Keratinocyte (primary cell): Measurements from ENCODE around the gene RPN1. TPM values are rescaled to one million over a fixed set of nuclear protein-coding genes. Genes with fewer than 3 reads are reported as not detected.

Experiments used
- DNase-seq: peaks from one replicate; pipeline ENCODE4 v3.0.0-alpha.2; 2011; ENCODE audit warnings: low read depth, missing footprints, low spot score
- FAIRE-seq: peaks from 2 replicates; lab custom pipeline; 2011; peaks lifted over from hg19 to GRCh38; lab: Jason Lieb, UNC
- H2AFZ ChIP-seq: 2 replicates; pipeline ENCODE4 v1.6.0; 2012; ENCODE audit warnings: low read length, control low read depth, inconsistent platforms; ENCODE audit not compliant: control insufficient read depth
- H3K27ac ChIP-seq: 2 replicates; pipeline ENCODE4 v1.5.1; 2011; ENCODE audit warnings: low read length; ENCODE audit not compliant: control insufficient read depth, insufficient read depth
- H3K27me3 ChIP-seq: 3 replicates; pipeline ENCODE4 v1.6.0; 2011; ENCODE audit warnings: low read length; ENCODE audit not compliant: control insufficient read depth, insufficient read depth; ENCODE audit errors: extremely low read depth
- H3K36me3 ChIP-seq, 2 experiments: 2 replicates in 1 of 2; 3 replicates in 1 of 2; pipeline ENCODE4 v1.5.1; 2011; ENCODE audit warnings: low read length in 2 of 2, mild to moderate bottlenecking in 1 of 2; ENCODE audit not compliant: control insufficient read depth in 2 of 2, insufficient read depth in 2 of 2; ENCODE audit errors: extremely low read depth in 1 of 2
- H3K4me1 ChIP-seq: 3 replicates; pipeline ENCODE4 v1.5.1; 2011; ENCODE audit warnings: low read length; ENCODE audit not compliant: control insufficient read depth, insufficient read depth; ENCODE audit errors: extremely low read depth
- H3K4me2 ChIP-seq: 3 replicates; pipeline ENCODE4 v1.6.0; 2011; ENCODE audit warnings: low read depth, low read length; ENCODE audit not compliant: control insufficient read depth, insufficient read depth; ENCODE audit errors: extremely low read depth
- H3K4me3 ChIP-seq, 3 experiments: fragments of 200-600 bp in 1 of 3; sonication (generic) in 1 of 3; 2 replicates in 2 of 3; 3 replicates in 1 of 3; pipeline ENCODE4 v1.5.1; 2011 to 2016; ENCODE audit warnings: low read length in 3 of 3, mild to moderate bottlenecking in 3 of 3, control low read depth in 2 of 3, inconsistent platforms in 1 of 3, low read depth in 1 of 3, mixed read lengths in 1 of 3, mixed run types in 1 of 3, moderate library complexity in 1 of 3; ENCODE audit not compliant: control insufficient read depth in 2 of 3, insufficient read depth in 2 of 3; ENCODE audit errors: extremely low read depth in 1 of 3
- H3K79me2 ChIP-seq: 2 replicates; pipeline ENCODE4 v1.6.0; 2012; ENCODE audit warnings: low read length; ENCODE audit not compliant: control insufficient read depth, insufficient read depth
- H3K9ac ChIP-seq: 3 replicates; pipeline ENCODE4 v1.6.0; 2011; ENCODE audit warnings: low read length; ENCODE audit not compliant: control insufficient read depth, insufficient read depth; ENCODE audit errors: extremely low read depth
- H3K9me1 ChIP-seq: 3 replicates; pipeline ENCODE4 v1.6.0; 2011; ENCODE audit warnings: low read length; ENCODE audit not compliant: control insufficient read depth, insufficient read depth; ENCODE audit errors: extremely low read depth
- H3K9me3 ChIP-seq: 2 replicates; pipeline ENCODE4 v1.5.1; 2012; ENCODE audit warnings: low read depth, low read length; ENCODE audit not compliant: control insufficient read depth
- H4K20me1 ChIP-seq: 3 replicates; pipeline ENCODE4 v1.6.0; 2011; ENCODE audit warnings: low read length; ENCODE audit not compliant: control insufficient read depth, insufficient read depth; ENCODE audit errors: extremely low read depth
- EZH2 ChIP-seq: IDR thresholded peaks from one replicate; pipeline ENCODE4 v1.6.1; 2012; ENCODE audit warnings: inconsistent platforms, mild to moderate bottlenecking, low read length, moderate library complexity
- dilution Hi-C: fragments of 300-500 bp; cut with MboI; formaldehyde crosslinking; loops from one replicate; pipeline ENCODE4 v1.7.0; 2020; ENCODE audit warnings: low sequenced_read_pairs; ENCODE audit not compliant: extremely low pct_ligation_motif_present
- polyA plus RNA-seq, 5 experiments: library from polyadenylated mRNA; depleted of rRNA in 3 of 5; stranded (reverse) in 3 of 5; stranded (forward) in 1 of 5; unstranded in 1 of 5; fragments of >200 nt; gene quantifications; 1 replicate in 1 of 5; 2 replicates in 3 of 5; 3 replicates in 1 of 5; pipeline versions ENCODE4 v1.2.1 to v1.2.3, GENCODE V29; 2011 to 2012; ENCODE audit warnings: missing spikeins in 2 of 5, low read depth in 1 of 5, low replicate concordance in 1 of 5
- TF ChIP-seq, protein P1 (sequence below), 3 experiments: IDR thresholded peaks in 1 of 3; conservative IDR thresholded peaks in 1 of 3; optimal IDR thresholded peaks in 1 of 3; 2 replicates in 2 of 3; 3 replicates in 1 of 3; pipeline versions ENCODE3 to v1.5.1; 2011; ENCODE audit warnings: low read length in 3 of 3, mild to moderate bottlenecking in 3 of 3, moderate library complexity in 2 of 3, control low read depth in 1 of 3, inconsistent platforms in 1 of 3; ENCODE audit not compliant: insufficient read depth in 2 of 3; ENCODE audit errors: extremely low read depth in 1 of 3

RPN1 gene
- polyA plus RNA-seq, 1 donor (not counting 4 experiments of a cell fraction or from before 2014, with no cell fraction given), result 350 TPM

DNA sequence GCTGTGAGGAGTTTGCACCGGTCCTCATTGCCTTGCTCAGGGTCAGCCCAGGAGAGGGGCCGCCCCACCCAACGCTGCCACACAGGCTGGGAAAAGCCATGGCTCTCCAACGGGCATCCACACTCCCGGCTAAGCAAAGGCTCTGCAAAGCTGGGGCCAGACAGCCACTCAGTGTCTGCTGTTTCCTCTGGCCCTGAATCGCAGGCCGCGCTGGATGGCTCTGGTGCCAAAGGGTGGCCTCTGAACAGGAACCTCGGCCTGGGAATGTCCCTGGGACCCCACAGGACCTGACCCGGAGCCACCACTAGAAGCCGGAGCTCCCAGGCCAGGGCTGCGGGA, 42.9 kb downstream of the RPN1 start:
- Histone ChIP-seq H4K20me1 (no peaks in the 10 kb centered on the region), H2AFZ (no peak overlapping the region), H3K4me1 (no peaks in the 10 kb centered on the region), H3K27ac (no peak overlapping the region), H3K36me3 (peaks cover 0 to 3% of the 10 kb centered on the region in 2 experiments), H3K9me3 (no peaks in the 10 kb centered on the region), H3K4me2 (peak overlapping the region; percentile 90), H3K9me1 (no peaks in the 10 kb centered on the region), H3K27me3 (no peaks in the 10 kb centered on the region), H3K79me2 (no peaks in the 10 kb centered on the region), H3K9ac (no peak overlapping the region), H3K4me3 (peak overlapping the region in 2 of 3 experiments; percentile 65)
- FAIRE-seq (no peak), DNase-seq (no peak)
- dilution Hi-C loops, result no loop called here
- no peak for TF ChIP-seq EZH2
- TF ChIP-seq, protein P1, sequence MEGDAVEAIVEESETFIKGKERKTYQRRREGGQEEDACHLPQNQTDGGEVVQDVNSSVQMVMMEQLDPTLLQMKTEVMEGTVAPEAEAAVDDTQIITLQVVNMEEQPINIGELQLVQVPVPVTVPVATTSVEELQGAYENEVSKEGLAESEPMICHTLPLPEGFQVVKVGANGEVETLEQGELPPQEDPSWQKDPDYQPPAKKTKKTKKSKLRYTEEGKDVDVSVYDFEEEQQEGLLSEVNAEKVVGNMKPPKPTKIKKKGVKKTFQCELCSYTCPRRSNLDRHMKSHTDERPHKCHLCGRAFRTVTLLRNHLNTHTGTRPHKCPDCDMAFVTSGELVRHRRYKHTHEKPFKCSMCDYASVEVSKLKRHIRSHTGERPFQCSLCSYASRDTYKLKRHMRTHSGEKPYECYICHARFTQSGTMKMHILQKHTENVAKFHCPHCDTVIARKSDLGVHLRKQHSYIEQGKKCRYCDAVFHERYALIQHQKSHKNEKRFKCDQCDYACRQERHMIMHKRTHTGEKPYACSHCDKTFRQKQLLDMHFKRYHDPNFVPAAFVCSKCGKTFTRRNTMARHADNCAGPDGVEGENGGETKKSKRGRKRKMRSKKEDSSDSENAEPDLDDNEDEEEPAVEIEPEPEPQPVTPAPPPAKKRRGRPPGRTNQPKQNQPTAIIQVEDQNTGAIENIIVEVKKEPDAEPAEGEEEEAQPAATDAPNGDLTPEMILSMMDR (optimal IDR thresholded peaks at IDR 0.05 in 1 of 3, IDR thresholded peaks at IDR 0.05 in 1 of 3, conservative IDR thresholded peaks at IDR 0.05 in 1 of 3; ENCODE audit: extremely low read depth in 1 of 3, insufficient read depth in 2 of 3, low read length in 3 of 3), result no peak

DNA sequence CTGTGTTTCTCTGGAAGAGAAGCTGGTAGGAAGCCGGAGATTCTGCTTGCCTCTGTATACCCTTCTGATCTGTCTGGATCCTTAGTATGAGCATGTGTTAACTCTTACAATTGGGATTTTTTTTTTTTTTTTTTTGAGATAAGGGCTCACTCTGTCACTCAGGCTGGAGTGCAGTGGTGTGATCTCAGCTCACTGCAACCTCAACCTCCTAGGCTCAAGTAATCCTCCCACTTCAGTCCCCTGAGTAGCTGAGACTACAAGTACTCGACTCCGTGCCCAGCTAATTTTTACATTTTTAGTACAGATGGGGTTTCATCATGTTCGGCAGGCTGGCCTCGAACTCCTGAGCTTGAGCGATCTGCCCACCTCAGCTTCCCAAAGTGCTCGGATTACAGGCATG, 44.5 kb downstream of the RPN1 start:
- DNase-seq (no peak), FAIRE-seq (no peak)
- Histone ChIP-seq H3K9me3 (no peaks in the 10 kb centered on the region), H2AFZ (no peak overlapping the region), H3K27me3 (no peaks in the 10 kb centered on the region), H3K9ac (no peak overlapping the region), H3K4me1 (no peaks in the 10 kb centered on the region), H3K27ac (no peak overlapping the region), H3K36me3 (peaks cover 0 to 2% of the 10 kb centered on the region in 2 experiments), H3K79me2 (no peaks in the 10 kb centered on the region), H3K9me1 (no peaks in the 10 kb centered on the region), H3K4me2 (no peak overlapping the region), H4K20me1 (no peaks in the 10 kb centered on the region), H3K4me3 (no peak overlapping the region)
- TF ChIP-seq, protein P1 (optimal IDR thresholded peaks at IDR 0.05 in 1 of 3, IDR thresholded peaks at IDR 0.05 in 1 of 3, conservative IDR thresholded peaks at IDR 0.05 in 1 of 3; ENCODE audit: extremely low read depth in 1 of 3, insufficient read depth in 2 of 3, low read length in 3 of 3), result no peak
- no peak for TF ChIP-seq EZH2
- dilution Hi-C loops, result no loop called here
